ENCODE measurements around the gene CEP135. TPM values are rescaled to one million over a fixed set of nuclear protein-coding genes. Genes with fewer than 3 reads are reported as not detected.
"Not testable (repeated sequence)": the region's sequence is repeated elsewhere in the genome, so short reads cannot be mapped to it uniquely, and the experiment has no call there.

Gene CEP135
- total RNA-seq, 1 donor from 2014 or later = 6.1 TPM

GRCh38 chr4:56062526-56063145, 113.9 kb downstream of the CEP135 start:
- no peak for DNase-seq (ENCODE audit: extremely low spot score in 2 of 2)
- H3K4me1 ChIP-seq = no peaks in the 10 kb centered on the region
- intact Hi-C loops (cut with DNase I) = no loop called here

GRCh38 chr4:56066493-56066892, 117.7 kb downstream of the CEP135 start:
- H3K27me3 ChIP-seq = no peaks in the 10 kb centered on the region
- DNase-seq (ENCODE audit: extremely low spot score in 2 of 2) = no peak
- no peaks in the 10 kb centered on the region for H3K4me1 ChIP-seq
- TF ChIP-seq POLR2A (IDR thresholded peaks at IDR 0.05) = no peak
- no peak for TF ChIP-seq CTCF (IDR thresholded peaks at IDR 0.05)
- TF ChIP-seq POLR2AphosphoS5 (IDR thresholded peaks at IDR 0.05; ENCODE audit: insufficient read depth in 1 of 2, low read depth in 1 of 2) = no peak
- no peaks in the 10 kb centered on the region for H3K36me3 ChIP-seq
- intact Hi-C loops (cut with DNase I) = no loop called here
- H3K9me3 ChIP-seq = no peaks in the 10 kb centered on the region
- no peak overlapping the region for H3K27ac ChIP-seq
- no peak overlapping the region for H3K4me3 ChIP-seq

More at GRCh38 chr4:56062526-56063145, 113.9 kb downstream of the CEP135 start:
- Histone ChIP-seq H3K4me3 (no peak overlapping the region), H3K27ac (no peak overlapping the region), H3K27me3 (no peaks in the 10 kb centered on the region), H3K36me3 (no peaks in the 10 kb centered on the region), H3K9me3 (no peaks in the 10 kb centered on the region)
- no peak for TF ChIP-seq POLR2A (IDR thresholded peaks at IDR 0.05)
- no peak for TF ChIP-seq CTCF (IDR thresholded peaks at IDR 0.05)
- TF ChIP-seq POLR2AphosphoS5 (IDR thresholded peaks at IDR 0.05; ENCODE audit: insufficient read depth in 1 of 2, low read depth in 1 of 2) = no peak

DNA sequence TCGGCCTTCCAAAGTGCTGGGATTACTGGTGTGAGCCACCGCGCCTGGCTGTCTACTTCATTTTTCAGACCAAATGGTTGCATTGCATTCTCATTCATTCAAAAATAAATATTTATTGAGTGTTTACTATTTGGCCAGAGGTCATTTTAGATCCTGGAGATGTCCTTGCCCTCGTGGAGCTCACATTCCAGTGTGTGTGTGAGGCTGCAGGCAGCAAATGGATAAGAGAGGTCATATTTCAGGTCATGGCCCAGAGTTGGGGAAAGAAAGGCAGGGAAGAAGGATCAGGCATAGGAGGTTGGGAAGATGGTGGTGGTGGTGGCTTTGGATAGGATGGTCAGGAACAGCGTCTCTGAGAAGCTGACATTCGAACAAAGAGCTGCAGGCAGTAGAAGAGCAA, 119.1 kb downstream of the CEP135 start:
- Histone ChIP-seq H3K4me1 (no peaks in the 10 kb centered on the region), H3K27ac (no peak overlapping the region), H3K9me3 (no peaks in the 10 kb centered on the region), H3K4me3 (no peak overlapping the region), H3K36me3 (no peaks in the 10 kb centered on the region), H3K27me3 (no peaks in the 10 kb centered on the region)
- no peak for DNase-seq (ENCODE audit: extremely low spot score in 2 of 2)
- TF ChIP-seq POLR2A (IDR thresholded peaks at IDR 0.05) (no peak), CTCF (IDR thresholded peaks at IDR 0.05) (no peak), POLR2AphosphoS5 (IDR thresholded peaks at IDR 0.05; ENCODE audit: insufficient read depth in 1 of 2, low read depth in 1 of 2) (no peak)
- intact Hi-C loops (cut with DNase I) = no loop called here

DNA sequence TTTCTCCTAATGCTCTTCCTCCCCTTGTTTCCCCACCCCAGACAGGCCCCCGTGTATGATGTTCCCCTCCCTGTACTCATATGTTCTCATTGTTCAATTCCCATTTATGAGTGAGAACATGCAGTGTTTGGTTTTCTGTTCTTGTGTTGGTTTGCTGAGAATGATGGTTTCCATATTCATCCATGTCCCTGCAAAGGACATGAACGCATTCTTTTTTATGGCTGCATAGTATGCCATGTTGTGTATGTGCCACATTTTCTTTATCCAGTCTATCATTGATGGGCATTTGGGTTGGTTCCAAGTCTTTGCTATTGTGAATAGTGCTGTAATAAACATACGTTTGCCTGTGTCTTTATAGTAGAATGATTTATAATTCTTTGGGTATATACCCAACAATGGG, 124.0 kb downstream of the CEP135 start:
- H3K4me3 ChIP-seq; H3K36me3 ChIP-seq; H3K9me3 ChIP-seq; H3K27me3 ChIP-seq; DNase-seq (ENCODE audit: extremely low spot score in 2 of 2); H3K4me1 ChIP-seq; H3K27ac ChIP-seq; intact Hi-C loops (cut with DNase I): not testable (repeated sequence)

GRCh38 chr4:56077676-56078075, 128.9 kb downstream of the CEP135 start:
- H3K4me3 ChIP-seq = no peak overlapping the region
- intact Hi-C loops (cut with DNase I) = no loop called here
- TF ChIP-seq POLR2A (IDR thresholded peaks at IDR 0.05) (no peak), CTCF (IDR thresholded peaks at IDR 0.05) (no peak), POLR2AphosphoS5 (IDR thresholded peaks at IDR 0.05; ENCODE audit: insufficient read depth in 1 of 2, low read depth in 1 of 2) (no peak)
- no peaks in the 10 kb centered on the region for H3K36me3 ChIP-seq
- H3K9me3 ChIP-seq = no peaks in the 10 kb centered on the region
- no peak overlapping the region for H3K27ac ChIP-seq
- H3K27me3 ChIP-seq = no peaks in the 10 kb centered on the region
- H3K4me1 ChIP-seq = no peaks in the 10 kb centered on the region
- DNase-seq (ENCODE audit: extremely low spot score in 2 of 2) = no peak
